IMR-90 (cell line): ENCODE results near the gene TMEM63A. TPM values are rescaled to one million over a fixed set of nuclear protein-coding genes. Genes with fewer than 3 reads are reported as not detected.

Experiments used
- ATAC-seq: fragments of 200-7000 bp; cut with Tn5 transposase; 2 replicates; pipeline ENCODE4 v1.9.1; 2020; ENCODE audit warnings: low read depth, mild to moderate bottlenecking, moderate library complexity
- BruUV-seq: library from RNA; stranded (reverse); fragments of 400-500 nt; replicated peaks from 2 replicates; lab custom pipeline; 2021; lab: Mats Ljungman, UMichigan
- CTCF ChIA-PET: fragments of 300-600 bp; formaldehyde crosslinking; extraction: SDS; loops from one replicate; lab custom pipeline; 2021; ENCODE audit warnings: antibody characterized with exemption; lab: Yijun Ruan, JAX
- POLR2A ChIA-PET: fragments of 300-600 bp; sonication (Branson Sonifier 250); formaldehyde crosslinking; loops from one replicate; lab custom pipeline; 2022; ENCODE audit warnings: antibody characterized with exemption; ENCODE audit not compliant: unreplicated experiment; lab: Charles Lee
- DNase-seq: peaks from one replicate; pipeline ENCODE4 v3.0.0; 2013
- H2AFZ ChIP-seq: replicated peaks from 2 replicates; pipeline ENCODE3; 2013; ENCODE audit warnings: low read length, mild to moderate bottlenecking; ENCODE audit not compliant: poor library complexity
- H2AK5ac ChIP-seq: 2 replicates; pipeline ENCODE4 v1.6.1; 2013; ENCODE audit warnings: low read depth, low read length, inconsistent platforms
- H2AK9ac ChIP-seq: replicated peaks from 2 replicates; pipeline ENCODE3; 2013; ENCODE audit warnings: mild to moderate bottlenecking, low read depth, low read length, moderate library complexity; ENCODE audit not compliant: poor library complexity
- H2BK120ac ChIP-seq: 2 replicates; pipeline ENCODE4 v1.6.1; 2013; ENCODE audit warnings: low read depth, low read length, inconsistent platforms
- H2BK15ac ChIP-seq: 3 replicates; pipeline ENCODE4 v1.6.1; 2013; ENCODE audit warnings: low read depth, low read length, inconsistent platforms
- H2BK20ac ChIP-seq: 2 replicates; pipeline ENCODE4 v1.6.1; 2013; ENCODE audit warnings: low read depth, mild to moderate bottlenecking, inconsistent platforms, low read length, moderate library complexity
- H2BK5ac ChIP-seq: 2 replicates; pipeline ENCODE4 v1.6.1; 2013; ENCODE audit warnings: mild to moderate bottlenecking, low read depth, low read length, inconsistent platforms; ENCODE audit not compliant: poor library complexity, severe bottlenecking
- H3K14ac ChIP-seq: replicated peaks from 2 replicates; pipeline ENCODE4 v1.6.1; 2013; ENCODE audit warnings: low read depth, low read length, inconsistent platforms
- H3K18ac ChIP-seq: 2 replicates; pipeline ENCODE4 v1.6.1; 2013; ENCODE audit warnings: low read depth, low read length, control low read depth
- H3K23ac ChIP-seq: 2 replicates; pipeline ENCODE4 v1.6.1; 2013; ENCODE audit warnings: low read depth, low read length, inconsistent platforms
- H3K27ac ChIP-seq: 2 replicates; pipeline ENCODE4 v1.5.1; 2013; ENCODE audit warnings: mild to moderate bottlenecking, control low read depth, low read length; ENCODE audit not compliant: insufficient read depth
- H3K27me3 ChIP-seq: 2 replicates; pipeline ENCODE4 v1.6.1; 2013; ENCODE audit warnings: low read length; ENCODE audit not compliant: control insufficient read depth, insufficient read depth
- H3K36me3 ChIP-seq: 2 replicates; pipeline ENCODE4 v1.6.1; 2013; ENCODE audit warnings: low read length, mixed read lengths; ENCODE audit not compliant: control insufficient read depth, insufficient read depth
- H3K4ac ChIP-seq: 2 replicates; pipeline ENCODE4 v1.6.1; 2013; ENCODE audit warnings: low read depth, low read length, inconsistent platforms
- H3K4me1 ChIP-seq: 2 replicates; pipeline ENCODE4 v1.6.1; 2013; ENCODE audit warnings: low read length, mixed read lengths; ENCODE audit not compliant: control insufficient read depth, insufficient read depth
- H3K4me2 ChIP-seq: 2 replicates; pipeline ENCODE4 v1.6.1; 2013; ENCODE audit warnings: low read depth, mild to moderate bottlenecking, control low read depth, low read length, moderate library complexity
- H3K4me3 ChIP-seq: 2 replicates; pipeline ENCODE4 v1.5.1; 2013; ENCODE audit warnings: low read depth, mild to moderate bottlenecking, control low read depth, low read length, moderate library complexity; ENCODE audit not compliant: insufficient read depth
- H3K56ac ChIP-seq: 2 replicates; pipeline ENCODE4 v1.6.1; 2013; ENCODE audit warnings: low read length, inconsistent platforms; ENCODE audit not compliant: insufficient read depth; ENCODE audit errors: extremely low read depth
- H3K79me1 ChIP-seq, 2 experiments: 2 replicates each; pipeline ENCODE4 v1.6.1; 2013; ENCODE audit warnings: low read length in 2 of 2, inconsistent platforms in 1 of 2, low read depth in 1 of 2
- H3K9ac ChIP-seq: 2 replicates; pipeline ENCODE4 v1.6.1; 2013; ENCODE audit warnings: low read depth, low read length, control low read depth
- H3K9me1 ChIP-seq: 2 replicates; pipeline ENCODE4 v1.6.1; 2013; ENCODE audit warnings: low read length, inconsistent platforms; ENCODE audit not compliant: insufficient read depth
- H3K9me3 ChIP-seq: 2 replicates; pipeline ENCODE4 v1.6.1; 2013; ENCODE audit warnings: low read length; ENCODE audit not compliant: control insufficient read depth, insufficient read depth
- H4K20me1 ChIP-seq: 2 replicates; pipeline ENCODE4 v1.6.1; 2013; ENCODE audit warnings: low read length, inconsistent platforms; ENCODE audit not compliant: insufficient read depth
- H4K5ac ChIP-seq: 2 replicates; pipeline ENCODE4 v1.6.1; 2013; ENCODE audit warnings: mild to moderate bottlenecking, low read depth, low read length, control low read depth
- H4K8ac ChIP-seq, 2 experiments: 2 replicates each; pipeline ENCODE4 v1.6.1; 2013; ENCODE audit warnings: low read depth in 2 of 2, low read length in 2 of 2, control low read depth in 1 of 2, inconsistent platforms in 1 of 2
- H4K91ac ChIP-seq: 2 replicates; pipeline ENCODE4 v1.6.1; 2013; ENCODE audit warnings: low read depth, low read length, inconsistent platforms; ENCODE audit not compliant: insufficient read depth
- BHLHE40 ChIP-seq: fragments of 150-350 bp; IDR thresholded peaks from 2 replicates; pipeline ENCODE4 v1.6.1; 2016; ENCODE audit warnings: mild to moderate bottlenecking, low read depth, low read length
- CHD1 ChIP-seq: IDR thresholded peaks from 2 replicates; pipeline ENCODE4 v1.6.1; 2012; ENCODE audit warnings: low read depth, low read length, improper control_type of control experiment
- CTCF ChIP-seq: conservative IDR thresholded peaks from 2 replicates; pipeline ENCODE4 v1.5.1; 2012; ENCODE audit warnings: mild to moderate bottlenecking, low read depth, low read length, improper control_type of control experiment
- FOS ChIP-seq: fragments of 150-350 bp; IDR thresholded peaks from 2 replicates; pipeline ENCODE4 v1.6.1; 2016; ENCODE audit warnings: low read depth, low read length
- MAZ ChIP-seq: IDR thresholded peaks from 2 replicates; pipeline ENCODE4 v1.6.1; 2012; ENCODE audit warnings: low read depth, mild to moderate bottlenecking, low read length, improper control_type of control experiment, moderate library complexity, borderline replicate concordance
- MXI1 ChIP-seq: IDR thresholded peaks from 2 replicates; pipeline ENCODE4 v1.6.1; 2012; ENCODE audit warnings: low read depth, mild to moderate bottlenecking, low read length, moderate library complexity, borderline replicate concordance
- NFE2L2 ChIP-seq: fragments of 150-350 bp; IDR thresholded peaks from 2 replicates; pipeline ENCODE4 v1.6.1; 2016; ENCODE audit warnings: low read depth, mild to moderate bottlenecking, low read length
- RAD21 ChIP-seq: IDR thresholded peaks from 2 replicates; pipeline ENCODE4 v1.6.1; 2012; ENCODE audit warnings: low read length, improper control_type of control experiment
- RCOR1 ChIP-seq: IDR thresholded peaks from 2 replicates; pipeline ENCODE4 v1.6.1; 2012; ENCODE audit warnings: mild to moderate bottlenecking, low read length, improper control_type of control experiment; ENCODE audit not compliant: insufficient replicate concordance
- RFX5 ChIP-seq: IDR thresholded peaks from 2 replicates; pipeline ENCODE4 v1.8.0; 2012; ENCODE audit warnings: low read depth, mild to moderate bottlenecking, low read length, moderate library complexity
- USF2 ChIP-seq: fragments of 150-350 bp; IDR thresholded peaks from 2 replicates; pipeline ENCODE4 v1.6.1; 2017; ENCODE audit warnings: mild to moderate bottlenecking, antibody characterized with exemption, low read length, low read depth
- WGBS, 2 experiments: methylation state at CpG; one replicate each; pipeline versions ENCODE4 v1.1.5 to v1.1.7; 2013; ENCODE audit warnings: missing lambda C conversion rate in 2 of 2; ENCODE audit not compliant: insufficient read length in 1 of 2; ENCODE audit errors: extremely low coverage in 2 of 2; 5-methylcytosine and 5-hydroxymethylcytosine counted together
- dilution Hi-C: fragments of 300-500 bp; cut with HindIII; formaldehyde crosslinking; loops from one replicate; pipeline ENCODE4 v1.14.3; 2018; ENCODE audit warnings: low sequenced_read_pairs; ENCODE audit not compliant: unreplicated experiment
- in situ Hi-C: fragments of 300-500 bp; cut with MboI; formaldehyde crosslinking; loops from 3 replicates; pipeline ENCODE4 v1.14.3; 2019; ENCODE audit warnings: low sequenced_read_pairs, inconsistent platforms, mixed read lengths
- intact Hi-C: fragments of 100-400 bp; cut with micrococcal nuclease; formaldehyde crosslinking; loops from 2 replicates; pipeline ENCODE4 v1.10.0; 2022
- polyA plus RNA-seq, 3 experiments: library from polyadenylated mRNA; depleted of rRNA; stranded (reverse); fragments of >200 nt; gene quantifications; 2 replicates each; pipeline ENCODE4 v1.2.3, GENCODE V29; 2012; ENCODE audit warnings: low replicate concordance in 1 of 3
- total RNA-seq: library from RNA; depleted of rRNA; stranded (reverse); fragments of >200 nt; gene quantifications from 2 replicates; pipeline ENCODE4 v1.2.3, GENCODE V29; 2012

TMEM63A gene
- total and polyA plus RNA-seq, 2 of the 4 experiments (the other 2 are of a cell fraction), result 4.7 to 23.3 TPM

- Histone ChIP-seq H3K27me3 (no peaks in the 10 kb centered on the region), H2AK5ac (no peak overlapping the region), H3K18ac (no peak overlapping the region), H3K4me2 (no peak overlapping the region), H3K23ac (no peak overlapping the region), H3K79me1 (no peaks in the 10 kb centered on the region), H2BK15ac (no peak overlapping the region), H2BK120ac (no peak overlapping the region), H3K4me1 (peaks cover 3% of the 10 kb centered on the region; the same call in 1 of the 2 replicates), H3K9ac (no peak overlapping the region), H4K8ac (no peak overlapping the region), H2AK9ac (no peak overlapping the region), H2AFZ (no peak overlapping the region), H2BK20ac (no peak overlapping the region), H3K56ac (no peak overlapping the region), H3K14ac (no peak overlapping the region), H3K4me3 (no peak overlapping the region), H4K91ac (no peak overlapping the region), H4K20me1 (no peaks in the 10 kb centered on the region), H3K9me1 (peaks cover 8% of the 10 kb centered on the region), H3K27ac (no peak overlapping the region), H3K9me3 (no peaks in the 10 kb centered on the region), H2BK5ac (no peak overlapping the region), H4K5ac (no peak overlapping the region), H3K4ac (no peak overlapping the region), H3K36me3 (peaks cover 36% of the 10 kb centered on the region)
- ATAC-seq (no peak), DNase-seq (no peak)
- in situ Hi-C loops, result loop anchor here (10.0 kb wide), 1 partner anchor 373 kb away; no protein-coding TSS in a partner anchor
- CTCF ChIA-PET, result no interaction called here
- intact Hi-C loops, result loop anchor here (5.0 to 10.0 kb wide), 2 partner anchors 70 to 127 kb away; partner anchors contain the start of gene SRP9
- 40% methylated on average over 1 of the region's 4 CpGs; no CpG with 5 or more reads in 1 of the 2 experiments for WGBS, 2 experiments
- POLR2A ChIA-PET, result no interaction called here
- dilution Hi-C loops, result no loop called here
- no peak for TF ChIP-seq CHD1
- no peak for TF ChIP-seq NFE2L2
- TF ChIP-seq RFX5, result no peak
- TF ChIP-seq MXI1, result no peak
- no peak for TF ChIP-seq MAZ
- TF ChIP-seq RAD21, result no peak
- no peak for TF ChIP-seq FOS
- TF ChIP-seq CTCF, result no peak
- no peak for TF ChIP-seq USF2
- no peak for TF ChIP-seq BHLHE40
- no peak for TF ChIP-seq RCOR1
- no TSS peak for BruUV-seq
Observed at GRCh38 chr1:225847610-225848009, 34.6 kb downstream of the TMEM63A start.
